Measurements from ENCODE around the gene CALN1.

DNA sequence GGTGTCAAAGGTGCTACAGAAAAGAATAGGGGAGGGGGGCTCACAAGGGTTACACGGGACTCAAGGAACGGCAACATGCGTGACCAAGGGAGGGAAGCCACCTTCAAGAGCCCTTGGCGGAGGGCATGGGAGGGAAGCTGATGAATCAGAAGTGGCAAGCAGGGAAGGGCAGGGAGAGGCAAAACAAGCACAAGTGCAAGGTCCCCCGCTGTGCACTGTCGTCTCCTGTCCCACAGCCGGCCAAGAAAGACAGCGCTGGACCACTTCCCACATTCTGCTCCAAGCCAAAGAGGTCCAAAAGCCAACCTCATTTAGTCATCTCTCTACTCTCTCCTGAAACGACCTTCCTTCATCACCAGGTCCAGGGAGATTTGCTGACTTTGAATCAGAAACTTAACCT, 102.7 kb downstream of the CALN1 start:
- TF ChIP-seq, protein P1, sequence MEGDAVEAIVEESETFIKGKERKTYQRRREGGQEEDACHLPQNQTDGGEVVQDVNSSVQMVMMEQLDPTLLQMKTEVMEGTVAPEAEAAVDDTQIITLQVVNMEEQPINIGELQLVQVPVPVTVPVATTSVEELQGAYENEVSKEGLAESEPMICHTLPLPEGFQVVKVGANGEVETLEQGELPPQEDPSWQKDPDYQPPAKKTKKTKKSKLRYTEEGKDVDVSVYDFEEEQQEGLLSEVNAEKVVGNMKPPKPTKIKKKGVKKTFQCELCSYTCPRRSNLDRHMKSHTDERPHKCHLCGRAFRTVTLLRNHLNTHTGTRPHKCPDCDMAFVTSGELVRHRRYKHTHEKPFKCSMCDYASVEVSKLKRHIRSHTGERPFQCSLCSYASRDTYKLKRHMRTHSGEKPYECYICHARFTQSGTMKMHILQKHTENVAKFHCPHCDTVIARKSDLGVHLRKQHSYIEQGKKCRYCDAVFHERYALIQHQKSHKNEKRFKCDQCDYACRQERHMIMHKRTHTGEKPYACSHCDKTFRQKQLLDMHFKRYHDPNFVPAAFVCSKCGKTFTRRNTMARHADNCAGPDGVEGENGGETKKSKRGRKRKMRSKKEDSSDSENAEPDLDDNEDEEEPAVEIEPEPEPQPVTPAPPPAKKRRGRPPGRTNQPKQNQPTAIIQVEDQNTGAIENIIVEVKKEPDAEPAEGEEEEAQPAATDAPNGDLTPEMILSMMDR (IDR thresholded peaks at IDR 0.05) = no peak
- no peak for TF ChIP-seq POLR2A (IDR thresholded peaks at IDR 0.05)
